OCI-LY1 (cell line): ENCODE results near the gene PTGES.

Source experiments
- H2AFZ ChIP-seq: fragments of 200-600 bp; sonication (generic), shearing (Covaris generic); 2 replicates; pipeline ENCODE4 v1.6.0; 2014; ENCODE audit warnings: antibody characterized with exemption, mild to moderate bottlenecking, low read length
- H3F3A ChIP-seq: fragments of 200-600 bp; sonication (generic), shearing (Covaris generic); 2 replicates; pipeline ENCODE4 v1.6.0; 2014; ENCODE audit warnings: mild to moderate bottlenecking, antibody characterized with exemption, low read length, moderate library complexity; ENCODE audit not compliant: insufficient read depth
- H3K27ac ChIP-seq: fragments of 200-600 bp; sonication (generic); 2 replicates; pipeline ENCODE4 v1.5.1; 2014; ENCODE audit warnings: low read length, mixed run types, mild to moderate bottlenecking, low read depth; ENCODE audit not compliant: poor library complexity, severe bottlenecking
- H3K27me3 ChIP-seq: fragments of 200-600 bp; sonication (generic); 2 replicates; pipeline ENCODE4 v1.6.0; 2014; ENCODE audit warnings: antibody characterized with exemption, mild to moderate bottlenecking, low read length, moderate library complexity; ENCODE audit not compliant: insufficient read depth
- H3K36me3 ChIP-seq: fragments of 200-600 bp; sonication (generic); 2 replicates; pipeline ENCODE4 v1.6.1; 2014; ENCODE audit warnings: mild to moderate bottlenecking, antibody characterized with exemption, low read length, moderate library complexity, mixed read lengths; ENCODE audit not compliant: insufficient read depth
- H3K4me1 ChIP-seq: fragments of 200-600 bp; sonication (generic); 2 replicates; pipeline ENCODE4 v1.5.1; 2014; ENCODE audit warnings: mild to moderate bottlenecking, low read length, moderate library complexity; ENCODE audit not compliant: insufficient read depth, severe bottlenecking
- H3K4me2 ChIP-seq: fragments of 200-600 bp; sonication (generic), shearing (Covaris generic); 2 replicates; pipeline ENCODE4 v1.6.1; 2014; ENCODE audit warnings: low read length
- H3K4me3 ChIP-seq: fragments of 200-600 bp; sonication (generic); 2 replicates; pipeline ENCODE4 v1.5.1; 2014; ENCODE audit warnings: low read length, low read depth, mild to moderate bottlenecking, mixed read lengths; ENCODE audit not compliant: poor library complexity, severe bottlenecking
- H3K79me2 ChIP-seq: fragments of 200-600 bp; shearing (Covaris generic); 2 replicates; pipeline ENCODE4 v1.6.1; 2016; ENCODE audit warnings: mixed run types, low read length, mixed read lengths; ENCODE audit not compliant: insufficient read depth
- H3K9ac ChIP-seq: fragments of 200-600 bp; sonication (generic), shearing (Covaris generic); 2 replicates; pipeline ENCODE4 v1.6.1; 2014; ENCODE audit warnings: mild to moderate bottlenecking, low read length, mixed read lengths
- H3K9me2 ChIP-seq: fragments of 200-600 bp; sonication (generic), shearing (Covaris generic); 2 replicates; pipeline ENCODE4 v1.6.1; 2014; ENCODE audit warnings: low read depth, mild to moderate bottlenecking, low read length, mixed read lengths
- H3K9me3 ChIP-seq: fragments of 200-600 bp; shearing (Covaris generic); 2 replicates; pipeline ENCODE4 v1.6.1; 2014; ENCODE audit warnings: low read length, mixed read lengths
- H4K20me1 ChIP-seq: fragments of 200-600 bp; sonication (generic), shearing (Covaris generic); 2 replicates; pipeline ENCODE4 v1.6.0; 2016; ENCODE audit warnings: mild to moderate bottlenecking, low read length; ENCODE audit not compliant: insufficient read depth
- EZH2 ChIP-seq: fragments of 200-600 bp; sonication (generic), shearing (Covaris generic); IDR thresholded peaks from 2 replicates; pipeline ENCODE4 v1.8.0; 2017; ENCODE audit warnings: borderline replicate concordance, mixed run types, mild to moderate bottlenecking, antibody characterized with exemption, low read length, moderate library complexity, mixed read lengths
- TF ChIP-seq, protein P1 (sequence below): fragments of 200-600 bp; sonication (generic), shearing (Covaris generic); IDR thresholded peaks from 2 replicates; pipeline ENCODE4 v1.5.1; 2017; ENCODE audit warnings: mild to moderate bottlenecking, antibody characterized with exemption, low read length, moderate library complexity, mixed read lengths

PTGES gene

DNA sequence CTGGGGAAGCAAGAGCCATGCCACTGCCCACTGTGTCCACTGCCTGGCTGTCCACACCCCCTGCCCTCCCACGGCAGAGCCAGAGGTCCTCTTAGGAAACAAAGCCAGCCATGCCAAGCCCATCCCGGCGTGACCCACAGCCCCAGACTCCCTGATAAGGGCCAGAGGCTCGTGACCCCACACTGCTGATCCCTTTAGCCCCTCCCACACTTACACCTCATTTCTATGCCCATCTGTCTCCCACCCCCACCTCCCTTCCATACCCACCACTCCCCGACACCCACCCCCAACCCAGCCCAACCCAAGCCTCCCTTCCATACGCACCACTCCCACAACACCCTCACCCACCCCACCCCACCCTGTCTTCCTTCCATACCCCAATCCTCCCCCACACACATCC, 17.3 kb downstream of the PTGES start:
- no peaks in the 10 kb centered on the region for H3K9me2 ChIP-seq
- no peaks in the 10 kb centered on the region for H3F3A ChIP-seq
- no peaks in the 10 kb centered on the region for H3K36me3 ChIP-seq
- no peak overlapping the region for H3K27ac ChIP-seq
- H3K79me2 ChIP-seq: no peaks in the 10 kb centered on the region
- H4K20me1 ChIP-seq: no peaks in the 10 kb centered on the region
- H3K4me3 ChIP-seq: no peak overlapping the region
- H3K4me2 ChIP-seq: no peak overlapping the region
- H3K9ac ChIP-seq: no peak overlapping the region
- H3K4me1 ChIP-seq: peaks cover 5% of the 10 kb centered on the region
- H2AFZ ChIP-seq: no peak overlapping the region
- peaks cover 5% of the 10 kb centered on the region; the same call in 1 of the 2 replicates for H3K27me3 ChIP-seq
- no peak for TF ChIP-seq EZH2
- no peaks in the 10 kb centered on the region for H3K9me3 ChIP-seq

- H3F3A ChIP-seq: no peaks in the 10 kb centered on the region
- H4K20me1 ChIP-seq: no peaks in the 10 kb centered on the region
Measured at GRCh38 chr9:129733632-129733953, 19.2 kb downstream of the PTGES start.

GRCh38 chr9:129732946-129733631, 19.8 kb downstream of the PTGES start:
- Histone ChIP-seq H3K27me3 (peaks cover 4% of the 10 kb centered on the region; the same call in 1 of the 2 replicates), H2AFZ (no peak overlapping the region), H3K27ac (no peak overlapping the region), H3K4me3 (no peak overlapping the region), H3K36me3 (no peaks in the 10 kb centered on the region), H3K9me2 (no peaks in the 10 kb centered on the region), H3K79me2 (no peaks in the 10 kb centered on the region), H3K4me1 (peaks cover 4% of the 10 kb centered on the region), H3K9ac (no peak overlapping the region), H3K4me2 (no peak overlapping the region), H3F3A (no peaks in the 10 kb centered on the region), H4K20me1 (no peaks in the 10 kb centered on the region), H3K9me3 (no peaks in the 10 kb centered on the region)
- TF ChIP-seq, protein P1, sequence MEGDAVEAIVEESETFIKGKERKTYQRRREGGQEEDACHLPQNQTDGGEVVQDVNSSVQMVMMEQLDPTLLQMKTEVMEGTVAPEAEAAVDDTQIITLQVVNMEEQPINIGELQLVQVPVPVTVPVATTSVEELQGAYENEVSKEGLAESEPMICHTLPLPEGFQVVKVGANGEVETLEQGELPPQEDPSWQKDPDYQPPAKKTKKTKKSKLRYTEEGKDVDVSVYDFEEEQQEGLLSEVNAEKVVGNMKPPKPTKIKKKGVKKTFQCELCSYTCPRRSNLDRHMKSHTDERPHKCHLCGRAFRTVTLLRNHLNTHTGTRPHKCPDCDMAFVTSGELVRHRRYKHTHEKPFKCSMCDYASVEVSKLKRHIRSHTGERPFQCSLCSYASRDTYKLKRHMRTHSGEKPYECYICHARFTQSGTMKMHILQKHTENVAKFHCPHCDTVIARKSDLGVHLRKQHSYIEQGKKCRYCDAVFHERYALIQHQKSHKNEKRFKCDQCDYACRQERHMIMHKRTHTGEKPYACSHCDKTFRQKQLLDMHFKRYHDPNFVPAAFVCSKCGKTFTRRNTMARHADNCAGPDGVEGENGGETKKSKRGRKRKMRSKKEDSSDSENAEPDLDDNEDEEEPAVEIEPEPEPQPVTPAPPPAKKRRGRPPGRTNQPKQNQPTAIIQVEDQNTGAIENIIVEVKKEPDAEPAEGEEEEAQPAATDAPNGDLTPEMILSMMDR: no peak
- TF ChIP-seq EZH2: no peak

More at GRCh38 chr9:129733632-129733953, 19.2 kb downstream of the PTGES start:
- no peaks in the 10 kb centered on the region for H3K36me3 ChIP-seq
- no peak overlapping the region for H3K27ac ChIP-seq
- H3K9ac ChIP-seq: no peak overlapping the region
- H3K9me3 ChIP-seq: no peaks in the 10 kb centered on the region
- no peaks in the 10 kb centered on the region for H3K9me2 ChIP-seq
- H3K4me3 ChIP-seq: no peak overlapping the region
- no peak for TF ChIP-seq EZH2
- TF ChIP-seq, protein P1: no peak
- H3K4me1 ChIP-seq: peaks cover 5% of the 10 kb centered on the region
- H3K4me2 ChIP-seq: no peak overlapping the region
- no peak overlapping the region for H2AFZ ChIP-seq
- peaks cover 4% of the 10 kb centered on the region; the same call in 1 of the 2 replicates for H3K27me3 ChIP-seq
- H3K79me2 ChIP-seq: no peaks in the 10 kb centered on the region

GRCh38 chr9:129732100-129732499, 20.7 kb downstream of the PTGES start:
- H3K4me1 ChIP-seq: no peaks in the 10 kb centered on the region
- no peak overlapping the region for H2AFZ ChIP-seq
- H3K9me2 ChIP-seq: no peaks in the 10 kb centered on the region
- no peak overlapping the region for H3K4me2 ChIP-seq
- TF ChIP-seq, protein P1: no peak
- H3K36me3 ChIP-seq: no peaks in the 10 kb centered on the region
- peaks cover 2% of the 10 kb centered on the region; the same call in 1 of the 2 replicates for H3K27me3 ChIP-seq
- H3K27ac ChIP-seq: no peak overlapping the region
- H3K79me2 ChIP-seq: no peaks in the 10 kb centered on the region
- H3K9me3 ChIP-seq: no peaks in the 10 kb centered on the region
- no peaks in the 10 kb centered on the region for H3F3A ChIP-seq
- H3K4me3 ChIP-seq: no peak overlapping the region
- no peak overlapping the region for H3K9ac ChIP-seq
- no peaks in the 10 kb centered on the region for H4K20me1 ChIP-seq
